CD14-positive monocyte (primary cell): ENCODE data around the gene PREX1. TPM values are rescaled to one million over a fixed set of nuclear protein-coding genes. Genes with fewer than 3 reads are reported as not detected.

Source experiments
- DNase-seq, 3 donors: peaks; one replicate each; pipeline ENCODE4 v3.0.0-alpha.2; 2011 to 2022
- H2AFZ ChIP-seq: 2 replicates; pipeline ENCODE4 v1.6.0; 2012; ENCODE audit warnings: mild to moderate bottlenecking, low read depth, low read length, inconsistent platforms; ENCODE audit not compliant: insufficient read depth, poor library complexity, severe bottlenecking
- H3K27ac ChIP-seq, 2 donors: 1 replicate in 1 of 2; 2 replicates in 1 of 2; pipeline ENCODE4 v1.5.1; 2012 to 2013; ENCODE audit warnings: low read length in 2 of 2, control low read depth in 1 of 2, inconsistent platforms in 1 of 2, low read depth in 1 of 2, mild to moderate bottlenecking in 1 of 2
- H3K27me3 ChIP-seq, 2 donors: one replicate each; pipeline versions ENCODE4 v1.6.0 to v1.6.1; 2011 to 2013; ENCODE audit warnings: low read length in 2 of 2; ENCODE audit not compliant: control insufficient read depth in 2 of 2, insufficient read depth in 2 of 2
- H3K36me3 ChIP-seq, 2 donors: replicated peaks in 1 of 2; 1 replicate in 1 of 2; 2 replicates in 1 of 2; pipeline versions ENCODE4 v1.5.1 to v1.6.1; 2012 to 2013; ENCODE audit warnings: low read length in 2 of 2, control low read depth in 1 of 2, inconsistent platforms in 1 of 2, mild to moderate bottlenecking in 1 of 2; ENCODE audit not compliant: insufficient read depth in 2 of 2, control insufficient read depth in 1 of 2
- H3K4me1 ChIP-seq, 2 donors: 1 replicate in 1 of 2; 2 replicates in 1 of 2; pipeline versions ENCODE4 v1.5.1 to v1.6.1; 2012 to 2013; ENCODE audit warnings: low read length in 2 of 2, control low read depth in 1 of 2, inconsistent platforms in 1 of 2, mild to moderate bottlenecking in 1 of 2, moderate library complexity in 1 of 2; ENCODE audit not compliant: insufficient read depth in 2 of 2, control insufficient read depth in 1 of 2
- H3K4me2 ChIP-seq: replicated peaks from 2 replicates; pipeline ENCODE3; 2012; ENCODE audit warnings: low read length, moderate library complexity, mild to moderate bottlenecking; ENCODE audit not compliant: poor library complexity, severe bottlenecking; ENCODE audit errors: extremely low read depth
- H3K4me3 ChIP-seq, 3 experiments: fragments of 200-600 bp in 1 of 3; sonication (generic) in 1 of 3; replicated peaks in 1 of 3; 1 replicate in 2 of 3; 2 replicates in 1 of 3; pipeline ENCODE4 v1.5.1; 2011 to 2013; ENCODE audit warnings: low read length in 3 of 3, mild to moderate bottlenecking in 3 of 3, control low read depth in 2 of 3, low read depth in 2 of 3, inconsistent platforms in 1 of 3, moderate library complexity in 1 of 3
- H3K79me2 ChIP-seq: 2 replicates; pipeline ENCODE4 v1.6.0; 2012; ENCODE audit warnings: mild to moderate bottlenecking, control low read depth, inconsistent platforms, low read length, moderate library complexity; ENCODE audit not compliant: insufficient read depth
- H3K9ac ChIP-seq: 2 replicates; pipeline ENCODE4 v1.6.0; 2017; ENCODE audit warnings: low read length, mild to moderate bottlenecking; ENCODE audit not compliant: insufficient read depth, poor library complexity, severe bottlenecking
- H3K9me3 ChIP-seq, 2 donors: replicated peaks in 1 of 2; 1 replicate in 1 of 2; 2 replicates in 1 of 2; pipeline versions ENCODE4 v1.5.1 to v1.6.1; 2012 to 2013; ENCODE audit warnings: low read length in 2 of 2, control low read depth in 1 of 2; ENCODE audit not compliant: control insufficient read depth in 1 of 2, insufficient read depth in 1 of 2
- H4K20me1 ChIP-seq: 2 replicates; pipeline ENCODE4 v1.6.0; 2012; ENCODE audit warnings: mild to moderate bottlenecking, low read length, control low read depth, moderate library complexity; ENCODE audit not compliant: insufficient read depth
- H3K27ac Mint-ChIP-seq, 7 donors: one replicate each; pipeline ENCODE4 v1.8.0; 2020; ENCODE audit warnings: mild to moderate bottlenecking in 7 of 7, mixed read lengths in 7 of 7, moderate library complexity in 6 of 7, inconsistent platforms in 2 of 7
- H3K27me3 Mint-ChIP-seq, 3 donors: one replicate each; pipeline ENCODE4 v1.8.0; 2021 to 2022; ENCODE audit warnings: low read depth in 3 of 3, mild to moderate bottlenecking in 3 of 3, mixed read lengths in 3 of 3, moderate library complexity in 3 of 3, inconsistent platforms in 1 of 3
- H3K36me3 Mint-ChIP-seq, 2 donors: one replicate each; pipeline ENCODE4 v1.8.0; 2020; ENCODE audit warnings: mixed read lengths in 2 of 2, inconsistent platforms in 1 of 2, mild to moderate bottlenecking in 1 of 2
- H3K4me1 Mint-ChIP-seq: one replicate; pipeline ENCODE4 v1.8.0; 2020; ENCODE audit warnings: mild to moderate bottlenecking, mixed read lengths
- H3K4me3 Mint-ChIP-seq, 2 donors: one replicate each; pipeline ENCODE4 v1.8.0; 2020; ENCODE audit warnings: mild to moderate bottlenecking in 2 of 2, mixed read lengths in 2 of 2, moderate library complexity in 1 of 2
- H3K9me3 Mint-ChIP-seq, 7 donors: one replicate each; pipeline ENCODE4 v1.8.0; 2020 to 2022; ENCODE audit warnings: mixed read lengths in 7 of 7, mild to moderate bottlenecking in 6 of 7, moderate library complexity in 6 of 7, inconsistent platforms in 2 of 7
- WGBS: methylation state at CpG from one replicate; pipeline ENCODE4 v1.1.5; 2013; ENCODE audit warnings: missing lambda C conversion rate; ENCODE audit not compliant: insufficient coverage; 5-methylcytosine and 5-hydroxymethylcytosine counted together
- intact Hi-C, 2 donors: fragments of 100-400 bp; cut with micrococcal nuclease; formaldehyde crosslinking; loops; one replicate each; pipeline versions ENCODE4 v1.15.0 to v1.15.1; 2023
- polyA plus RNA-seq, 3 donors: library from polyadenylated mRNA; depleted of rRNA in 1 of 3; unstranded in 2 of 3; stranded (reverse) in 1 of 3; fragments of 300-500 nt in 2 of 3; fragments of >200 nt in 1 of 3; fragmentation: Illumina TruSeq in 2 of 3; gene quantifications; 1 replicate in 2 of 3; 2 replicates in 1 of 3; pipeline ENCODE4 v1.2.3, GENCODE V29; 2012 to 2021
- TF ChIP-seq, protein P1 (sequence below): fragments of 200-600 bp; IDR thresholded peaks from one replicate; pipeline ENCODE4 v1.8.0; 2022; ENCODE audit warnings: antibody characterized with exemption, mild to moderate bottlenecking

PREX1 gene
- polyA plus RNA-seq, 3 donors, result 24.3 to 114 (median 27.5) TPM

DNA sequence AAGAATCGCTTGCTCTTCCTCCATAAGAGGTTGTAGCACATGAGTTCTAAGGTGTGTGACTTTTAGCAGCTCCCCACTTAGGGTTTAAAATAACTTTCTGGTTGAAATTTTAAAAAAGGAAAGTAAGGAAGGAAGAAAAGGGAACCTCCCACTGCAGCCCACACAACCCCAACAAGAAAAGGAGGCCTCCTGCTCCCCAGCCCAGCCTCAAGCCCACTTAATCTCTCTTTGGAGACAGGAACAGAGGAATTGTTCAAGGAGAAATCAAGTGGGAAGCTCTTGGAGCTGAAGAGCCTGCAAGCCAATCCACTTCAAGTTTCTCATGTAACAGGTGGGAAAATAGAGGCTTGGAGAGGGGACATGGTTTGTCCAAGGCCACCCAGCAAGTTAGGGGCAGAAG is 39.1 kb upstream of the PREX1 start:
- Histone ChIP-seq H3K4me2 (peak overlapping the region; percentile 40), H3K79me2 (no peaks in the 10 kb centered on the region), H3K27me3 (no peaks in the 10 kb centered on the region), H3K36me3 (no peaks in the 10 kb centered on the region), H3K9me3 (no peaks in the 10 kb centered on the region), H3K4me1 (peaks cover 30 to 37% of the 10 kb centered on the region in 2 donors), H3K9ac (no peak overlapping the region), H2AFZ (peak overlapping the region; percentile 41), H3K27ac (peak overlapping the region in 1 of 2 donors; percentile 0), H4K20me1 (no peaks in the 10 kb centered on the region), H3K4me3 (peak overlapping the region in 1 of 3 experiments; percentile 15)
- intact Hi-C loops, result no loop called here
- Mint-ChIP-seq H3K4me3 (peak overlapping the region in 1 of 2 donors; percentile 51), H3K9me3 (peaks cover 0 to 6% (median 0%) of the 10 kb centered on the region in 7 donors), H3K4me1 (peaks cover 52% of the 10 kb centered on the region), H3K27ac (peak overlapping the region in 5 of 7 donors; percentile 4 to 65 (median 51)), H3K36me3 (peaks cover 0 to 2% of the 10 kb centered on the region in 2 donors), H3K27me3 (peaks cover 0 to 2% (median 0%) of the 10 kb centered on the region in 3 donors)
- no peak for DNase-seq
- TF ChIP-seq, protein P1, sequence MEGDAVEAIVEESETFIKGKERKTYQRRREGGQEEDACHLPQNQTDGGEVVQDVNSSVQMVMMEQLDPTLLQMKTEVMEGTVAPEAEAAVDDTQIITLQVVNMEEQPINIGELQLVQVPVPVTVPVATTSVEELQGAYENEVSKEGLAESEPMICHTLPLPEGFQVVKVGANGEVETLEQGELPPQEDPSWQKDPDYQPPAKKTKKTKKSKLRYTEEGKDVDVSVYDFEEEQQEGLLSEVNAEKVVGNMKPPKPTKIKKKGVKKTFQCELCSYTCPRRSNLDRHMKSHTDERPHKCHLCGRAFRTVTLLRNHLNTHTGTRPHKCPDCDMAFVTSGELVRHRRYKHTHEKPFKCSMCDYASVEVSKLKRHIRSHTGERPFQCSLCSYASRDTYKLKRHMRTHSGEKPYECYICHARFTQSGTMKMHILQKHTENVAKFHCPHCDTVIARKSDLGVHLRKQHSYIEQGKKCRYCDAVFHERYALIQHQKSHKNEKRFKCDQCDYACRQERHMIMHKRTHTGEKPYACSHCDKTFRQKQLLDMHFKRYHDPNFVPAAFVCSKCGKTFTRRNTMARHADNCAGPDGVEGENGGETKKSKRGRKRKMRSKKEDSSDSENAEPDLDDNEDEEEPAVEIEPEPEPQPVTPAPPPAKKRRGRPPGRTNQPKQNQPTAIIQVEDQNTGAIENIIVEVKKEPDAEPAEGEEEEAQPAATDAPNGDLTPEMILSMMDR, result no peak
- WGBS, result no CpG with 5 or more reads among the region's 1 CpG

DNA sequence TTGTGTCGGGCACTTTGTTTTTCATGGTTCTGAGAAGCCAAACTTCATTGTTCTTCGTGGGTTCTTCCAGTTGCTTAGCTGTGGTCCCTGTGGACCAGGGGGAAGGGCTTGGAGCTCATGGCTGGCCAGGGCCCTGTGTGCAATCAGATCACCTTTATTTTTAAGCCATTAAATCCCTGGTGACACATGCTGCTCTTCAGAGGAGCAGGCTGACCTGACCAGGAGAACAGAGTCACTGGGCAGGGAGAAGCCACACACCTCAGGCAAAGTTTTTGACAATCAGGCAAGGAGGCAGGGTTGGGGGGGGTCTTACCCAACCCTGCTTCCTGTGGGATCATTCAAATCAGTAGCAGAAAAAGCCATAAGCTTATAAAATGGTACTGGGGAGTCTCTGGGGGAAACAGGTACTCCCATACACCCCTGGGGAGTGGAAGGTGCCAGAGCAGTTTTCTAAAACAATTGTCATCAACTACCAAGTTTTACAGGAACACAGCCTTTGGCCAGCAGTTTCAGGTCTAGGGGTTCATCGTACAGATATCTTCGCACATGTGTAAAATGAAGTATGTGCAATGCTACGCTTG is 37.0 kb upstream of the PREX1 start:
- Histone ChIP-seq H3K4me1 (peaks cover 42 to 47% of the 10 kb centered on the region in 2 donors), H2AFZ (peak overlapping the region; percentile 20), H3K36me3 (no peaks in the 10 kb centered on the region), H3K9ac (no peak overlapping the region), H3K4me3 (no peak overlapping the region), H3K79me2 (no peaks in the 10 kb centered on the region), H3K4me2 (no peak overlapping the region), H3K27me3 (no peaks in the 10 kb centered on the region), H3K27ac (no peak overlapping the region), H3K9me3 (no peaks in the 10 kb centered on the region), H4K20me1 (no peaks in the 10 kb centered on the region)
- TF ChIP-seq, protein P1, result no peak
- H3K4me3 Mint-ChIP-seq, result no peak overlapping the region
- DNase-seq, result no peak
- peaks cover 0 to 2% of the 10 kb centered on the region in 2 donors for H3K36me3 Mint-ChIP-seq
- H3K27me3 Mint-ChIP-seq, result peaks cover 0 to 2% (median 0%) of the 10 kb centered on the region in 3 donors
- 79% methylated on average over 2 of the region's 5 CpGs for WGBS
- peak overlapping the region in 1 of 7 donors; percentile 53 for H3K27ac Mint-ChIP-seq
- H3K9me3 Mint-ChIP-seq, result peaks cover 0 to 6% (median 0%) of the 10 kb centered on the region in 7 donors
- intact Hi-C loops, result loop anchor here in 1 of 2 donors (5.0 kb wide), 1 partner anchor 38 kb away; the partner anchor contains the start of gene PREX1
- H3K4me1 Mint-ChIP-seq, result peaks cover 64% of the 10 kb centered on the region
